Gastroesophageal sphincter (tissue), 4 donors: ENCODE data around the gene NBAS. TPM values are rescaled to one million over a fixed set of nuclear protein-coding genes. Genes with fewer than 3 reads are reported as not detected.

Source experiments
- ATAC-seq: fragments of 150-250 bp; one replicate; pipeline ENCODE4 v1.9.1; 2016; ENCODE audit warnings: mild to moderate bottlenecking, moderate library complexity
- H3K27ac ChIP-seq, 4 donors: fragments of 200-600 bp; sonication (generic) in 3 of 4; 1 replicate in 3 of 4; 2 replicates in 1 of 4; pipeline ENCODE4 v1.5.1; 2016 to 2019
- H3K27me3 ChIP-seq: fragments of 200-600 bp; sonication (generic); one replicate; pipeline ENCODE4 v1.5.1; 2019
- H3K36me3 ChIP-seq, 2 donors: fragments of 200-600 bp; sonication (generic); one replicate each; pipeline ENCODE4 v1.5.1; 2019; ENCODE audit warnings: control low read depth in 1 of 2
- H3K4me1 ChIP-seq, 3 donors: fragments of 200-600 bp; sonication (generic); 1 replicate in 2 of 3; 2 replicates in 1 of 3; pipeline ENCODE4 v1.5.1; 2016 to 2019; ENCODE audit warnings: control low read depth in 2 of 3
- H3K4me3 ChIP-seq, 2 donors: fragments of 200-600 bp; sonication (generic); one replicate each; pipeline ENCODE4 v1.5.1; 2019; ENCODE audit warnings: mild to moderate bottlenecking in 1 of 2, moderate library complexity in 1 of 2
- H3K9me3 ChIP-seq, 3 donors: fragments of 200-600 bp; sonication (generic); one replicate each; pipeline ENCODE4 v1.5.1; 2017 to 2019; ENCODE audit warnings: control low read depth in 2 of 3
- EP300 ChIP-seq: sonication (generic); formaldehyde crosslinking; IDR thresholded peaks from one replicate; pipeline ENCODE4 v1.6.1; 2017; ENCODE audit warnings: antibody characterized with exemption, mild to moderate bottlenecking
- POLR2A ChIP-seq, 2 donors: fragments of 450-650 bp; IDR thresholded peaks; one replicate each; pipeline ENCODE4 v1.6.1; 2017; ENCODE audit warnings: antibody characterized with exemption in 2 of 2, mild to moderate bottlenecking in 2 of 2, moderate library complexity in 1 of 2
- POLR2AphosphoS5 ChIP-seq: sonication (generic); formaldehyde crosslinking; IDR thresholded peaks from one replicate; pipeline ENCODE4 v1.6.1; 2017; ENCODE audit warnings: antibody characterized with exemption
- WGBS, 2 donors: methylation state at CpG; one replicate each; pipeline ENCODE4 v1.1.5; 2018; ENCODE audit warnings: low coverage in 1 of 2; 5-methylcytosine and 5-hydroxymethylcytosine counted together
- total RNA-seq, 4 donors: library from RNA; depleted of rRNA; stranded (reverse); fragments of >200 nt; gene quantifications; one replicate each; pipeline ENCODE4 v1.1.0, GENCODE V29; 2016
- TF ChIP-seq, protein P1 (sequence below), 4 experiments: fragments of 200-600 bp in 2 of 4; fragments of 450-650 bp in 2 of 4; sonication (generic) in 1 of 4; IDR thresholded peaks; one replicate each; pipeline ENCODE4 v1.5.1; 2017 to 2019; ENCODE audit warnings: antibody characterized with exemption in 4 of 4, mild to moderate bottlenecking in 2 of 4, moderate library complexity in 2 of 4

NBAS gene
- total RNA-seq, 4 donors from 2014 or later = 34.9 to 50.9 (median 40.4) TPM

DNA sequence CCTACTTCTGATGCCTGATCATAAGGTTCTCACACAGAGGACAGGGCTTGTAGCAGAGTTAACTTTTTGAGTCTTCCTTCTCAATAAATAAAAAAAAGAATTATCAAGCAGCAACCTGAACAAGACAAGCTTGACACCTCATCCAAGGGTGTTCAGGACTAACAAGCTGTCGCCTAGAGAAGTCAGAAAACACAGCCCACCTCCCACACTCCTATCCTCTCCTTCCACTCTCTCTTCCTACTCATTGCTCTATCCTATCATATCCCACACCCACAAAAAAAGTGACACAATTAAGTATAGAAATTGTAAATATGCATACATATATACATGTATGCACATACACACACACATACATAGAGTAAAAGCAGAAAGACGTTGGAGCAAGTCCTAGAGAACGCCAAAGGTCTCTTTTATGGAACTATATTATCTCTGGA lies 5.4 kb downstream of the NBAS start:
- TF ChIP-seq POLR2AphosphoS5 = no peak
- ATAC-seq = no peak
- Histone ChIP-seq H3K27me3 (no peaks in the 10 kb centered on the region), H3K27ac (no peak overlapping the region), H3K4me1 (peaks cover 7 to 22% (median 8%) of the 10 kb centered on the region in 3 donors), H3K4me3 (no peak overlapping the region), H3K36me3 (peaks cover 4 to 25% of the 10 kb centered on the region in 2 donors), H3K9me3 (no peaks in the 10 kb centered on the region)
- 91 to 97% methylated on average over 3 of the region's 3 CpGs for WGBS, 2 donors

DNA sequence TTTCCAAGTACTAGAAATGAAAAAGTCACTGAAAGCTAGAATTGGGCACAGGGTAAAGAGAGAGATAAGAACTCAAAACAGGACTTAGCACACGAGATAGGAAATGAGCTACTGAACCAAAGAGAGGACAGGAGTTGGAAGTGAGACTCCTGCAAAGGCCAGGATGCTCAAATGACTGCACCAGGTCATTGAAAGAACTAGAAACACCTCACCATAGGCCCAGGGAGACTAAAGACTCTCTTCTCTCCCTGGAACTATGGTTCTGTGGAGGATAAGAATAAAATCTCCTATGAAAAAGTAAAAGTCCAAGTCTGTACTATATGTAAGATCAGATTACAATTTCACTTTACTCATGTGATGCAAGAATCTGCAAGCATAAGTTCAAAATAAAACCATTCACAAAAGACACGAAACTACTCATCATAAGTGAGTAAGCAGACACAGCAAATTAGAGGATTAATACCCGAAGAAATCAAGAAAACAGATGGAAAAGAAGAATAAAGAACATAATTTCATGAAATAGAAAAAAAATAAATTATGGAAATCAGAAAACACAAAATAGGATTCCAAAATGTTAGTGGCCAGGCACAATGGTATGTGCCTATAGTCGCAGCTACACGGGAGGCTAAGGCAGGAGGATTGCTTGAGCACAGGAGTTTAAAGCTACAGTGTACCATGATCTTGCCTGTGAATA lies 6.5 kb downstream of the NBAS start:
- no peak overlapping the region for H3K27ac ChIP-seq
- TF ChIP-seq POLR2A (IDR thresholded peaks at IDR 0.05) (no peak), EP300 (no peak), POLR2AphosphoS5 (no peak)
- TF ChIP-seq, protein P1, sequence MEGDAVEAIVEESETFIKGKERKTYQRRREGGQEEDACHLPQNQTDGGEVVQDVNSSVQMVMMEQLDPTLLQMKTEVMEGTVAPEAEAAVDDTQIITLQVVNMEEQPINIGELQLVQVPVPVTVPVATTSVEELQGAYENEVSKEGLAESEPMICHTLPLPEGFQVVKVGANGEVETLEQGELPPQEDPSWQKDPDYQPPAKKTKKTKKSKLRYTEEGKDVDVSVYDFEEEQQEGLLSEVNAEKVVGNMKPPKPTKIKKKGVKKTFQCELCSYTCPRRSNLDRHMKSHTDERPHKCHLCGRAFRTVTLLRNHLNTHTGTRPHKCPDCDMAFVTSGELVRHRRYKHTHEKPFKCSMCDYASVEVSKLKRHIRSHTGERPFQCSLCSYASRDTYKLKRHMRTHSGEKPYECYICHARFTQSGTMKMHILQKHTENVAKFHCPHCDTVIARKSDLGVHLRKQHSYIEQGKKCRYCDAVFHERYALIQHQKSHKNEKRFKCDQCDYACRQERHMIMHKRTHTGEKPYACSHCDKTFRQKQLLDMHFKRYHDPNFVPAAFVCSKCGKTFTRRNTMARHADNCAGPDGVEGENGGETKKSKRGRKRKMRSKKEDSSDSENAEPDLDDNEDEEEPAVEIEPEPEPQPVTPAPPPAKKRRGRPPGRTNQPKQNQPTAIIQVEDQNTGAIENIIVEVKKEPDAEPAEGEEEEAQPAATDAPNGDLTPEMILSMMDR (IDR thresholded peaks at IDR 0.05) = no peak
- peaks cover 4 to 36% of the 10 kb centered on the region in 2 donors for H3K36me3 ChIP-seq
- H3K27me3 ChIP-seq = no peaks in the 10 kb centered on the region
- H3K4me3 ChIP-seq = no peak overlapping the region
- no peaks in the 10 kb centered on the region for H3K9me3 ChIP-seq
- 84 to 86% methylated on average over 2 to 5 of the region's 5 CpGs for WGBS, 2 donors
- ATAC-seq = no peak
- H3K4me1 ChIP-seq = peaks cover 3 to 14% (median 6%) of the 10 kb centered on the region in 3 donors

DNA sequence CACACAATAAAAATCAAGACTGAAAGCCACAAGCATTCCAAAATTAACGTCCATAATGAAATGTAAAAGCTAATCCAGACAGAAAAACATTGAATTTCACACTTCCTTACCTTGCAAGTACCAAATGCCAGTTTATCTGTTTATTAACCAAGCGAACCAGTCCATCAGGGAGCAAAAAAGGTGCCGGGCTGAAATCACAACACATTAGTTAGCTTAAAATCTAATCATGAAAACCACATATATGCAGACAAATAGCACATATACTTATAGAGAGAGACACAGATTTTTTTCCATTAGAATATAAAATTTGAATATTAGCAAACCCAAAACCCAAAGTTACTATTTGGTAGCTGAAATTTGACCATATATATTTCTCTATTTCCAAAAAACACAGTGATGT lies 7.2 kb downstream of the NBAS start:
- Histone ChIP-seq H3K9me3 (no peaks in the 10 kb centered on the region), H3K27me3 (no peaks in the 10 kb centered on the region), H3K4me3 (no peak overlapping the region), H3K36me3 (peaks cover 4 to 43% of the 10 kb centered on the region in 2 donors), H3K27ac (no peak overlapping the region), H3K4me1 (peaks cover 0 to 6% (median 0%) of the 10 kb centered on the region in 3 donors)
- WGBS, 2 donors = 80 to 91% methylated on average over 3 of the region's 3 CpGs
- TF ChIP-seq POLR2AphosphoS5 = no peak
- TF ChIP-seq, protein P1 (IDR thresholded peaks at IDR 0.05) = no peak
- no peak for TF ChIP-seq EP300
- no peak for TF ChIP-seq POLR2A (IDR thresholded peaks at IDR 0.05)
- ATAC-seq = no peak

DNA sequence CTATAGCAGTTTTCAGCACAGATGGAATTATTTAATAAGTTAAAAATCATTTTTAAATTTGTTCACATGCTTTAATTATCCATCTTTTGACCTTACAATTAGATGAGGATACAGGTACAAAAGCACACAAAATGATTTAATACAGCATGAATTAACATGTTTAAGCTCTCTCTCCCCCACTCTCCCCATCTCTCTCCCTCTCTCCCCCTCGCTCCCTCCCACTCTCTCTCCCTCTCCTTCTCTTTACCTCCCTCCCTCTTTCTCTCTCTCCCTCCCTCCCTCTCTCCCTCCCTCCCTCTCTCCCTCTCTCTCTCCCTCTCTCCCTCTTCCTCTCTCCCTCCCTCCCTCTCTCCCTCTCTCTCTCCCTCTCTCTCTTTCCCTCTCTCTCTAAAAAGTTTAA lies 7.6 kb downstream of the NBAS start:
- no peaks in the 10 kb centered on the region for H3K9me3 ChIP-seq
- no peak overlapping the region for H3K4me3 ChIP-seq
- H3K36me3 ChIP-seq = peaks cover 4 to 47% of the 10 kb centered on the region in 2 donors
- no peak for ATAC-seq
- no peaks in the 10 kb centered on the region for H3K27me3 ChIP-seq
- WGBS, 2 donors = 88% methylated on average over 1 of the region's 1 CpG; no CpG with 5 or more reads in 1 of the 2 donors
- H3K4me1 ChIP-seq = peaks cover 0 to 2% (median 0%) of the 10 kb centered on the region in 3 donors
- TF ChIP-seq, protein P1 (IDR thresholded peaks at IDR 0.05) = no peak
- no peak for TF ChIP-seq POLR2AphosphoS5
- no peak for TF ChIP-seq EP300
- TF ChIP-seq POLR2A (IDR thresholded peaks at IDR 0.05) = no peak
- H3K27ac ChIP-seq = no peak overlapping the region

DNA sequence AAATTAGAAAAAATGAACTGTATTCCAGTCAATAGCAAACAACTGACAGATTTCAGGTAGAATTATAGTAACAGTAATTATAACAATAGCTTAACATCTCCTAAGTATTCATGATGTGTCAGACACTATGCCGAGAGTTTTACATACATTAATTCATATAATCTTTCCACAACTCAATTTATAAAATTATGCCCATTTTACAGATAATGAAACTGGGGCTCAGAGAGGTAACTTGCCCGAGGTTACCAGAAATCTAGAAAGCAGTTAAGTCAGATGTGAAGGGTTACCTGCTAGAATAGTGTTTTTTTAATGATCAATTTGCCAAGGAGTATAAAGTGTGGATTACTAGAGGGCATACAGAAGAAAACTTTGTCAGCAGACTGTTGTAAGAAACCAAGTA lies 12.2 kb downstream of the NBAS start:
- TF ChIP-seq POLR2A (IDR thresholded peaks at IDR 0.05) (no peak), EP300 (no peak), POLR2AphosphoS5 (no peak)
- TF ChIP-seq, protein P1 (IDR thresholded peaks at IDR 0.05) = no peak
- no peak for ATAC-seq
- H3K27me3 ChIP-seq = no peaks in the 10 kb centered on the region
- no peaks in the 10 kb centered on the region for H3K9me3 ChIP-seq
- H3K36me3 ChIP-seq = peaks cover 4 to 55% of the 10 kb centered on the region in 2 donors
- no peak overlapping the region for H3K4me3 ChIP-seq
- no peaks in the 10 kb centered on the region for H3K4me1 ChIP-seq
- H3K27ac ChIP-seq = no peak overlapping the region
- 94 to 100% methylated on average over 2 of the region's 2 CpGs for WGBS, 2 donors
